GM12878 (cell line): ENCODE results near the gene RAPGEF4. TPM values are rescaled to one million over a fixed set of nuclear protein-coding genes. Genes with fewer than 3 reads are reported as not detected.

Experiments
- ATAC-seq: fragments of 200-7000 bp; cut with Tn5 transposase; 3 replicates; pipeline ENCODE4 v1.9.1; 2020; ENCODE audit warnings: mild to moderate bottlenecking, moderate library complexity
- BruUV-seq: library from RNA; stranded (reverse); fragments of 400-500 nt; replicated peaks from 2 replicates; lab custom pipeline; 2021; lab: Mats Ljungman, UMichigan
- CTCF ChIA-PET: fragments of 300-600 bp; sonication (Branson Sonifier 250); formaldehyde crosslinking; extraction: SDS; loops from one replicate; lab custom pipeline; 2021; ENCODE audit warnings: inconsistent platforms; lab: Yijun Ruan, JAX
- POLR2A ChIA-PET: fragments of 350-600 bp; formaldehyde crosslinking; extraction: SDS; loops from one replicate; lab custom pipeline; 2021; ENCODE audit warnings: inconsistent platforms; lab: Charles Lee
- RAD21 ChIA-PET: fragments of 300-600 bp; sonication (Branson Sonifier 250); formaldehyde crosslinking; loops from one replicate; lab custom pipeline; 2023; ENCODE audit warnings: antibody characterized with exemption; ENCODE audit not compliant: unreplicated experiment; lab: Charles Lee
- SMC1A ChIA-PET: fragments of 300-600 bp; sonication (Branson Sonifier 250); formaldehyde crosslinking; loops from one replicate; lab custom pipeline; 2023; ENCODE audit not compliant: unreplicated experiment, uncharacterized antibody; lab: Charles Lee
- DNase-seq: peaks from one replicate; pipeline ENCODE4 v3.0.0-alpha.2; 2011; ENCODE audit warnings: low read depth, low spot score
- FAIRE-seq: peaks from 3 replicates; lab custom pipeline; 2011; peaks lifted over from hg19 to GRCh38; lab: Jason Lieb, UNC
- H2AFZ ChIP-seq: 2 replicates; pipeline ENCODE4 v1.6.0; 2011; ENCODE audit warnings: low read depth, low read length, control low read depth; ENCODE audit not compliant: control insufficient read depth
- H3K27ac ChIP-seq: 2 replicates; pipeline ENCODE4 v1.5.1; 2011; ENCODE audit warnings: control low read depth; ENCODE audit not compliant: control insufficient read depth, insufficient read depth
- H3K27me3 ChIP-seq, 2 experiments: replicated peaks in 1 of 2; 2 replicates each; pipeline versions ENCODE4 v1.6.0 to v1.6.1; 2011; ENCODE audit warnings: low read length in 1 of 2; ENCODE audit not compliant: control insufficient read depth in 2 of 2, insufficient read depth in 2 of 2
- H3K36me3 ChIP-seq, 2 experiments: 2 replicates each; pipeline ENCODE4 v1.5.1; 2011; ENCODE audit warnings: low read length in 1 of 2; ENCODE audit not compliant: control insufficient read depth in 2 of 2, insufficient read depth in 2 of 2
- H3K4me1 ChIP-seq: 2 replicates; pipeline ENCODE4 v1.6.1; 2011; ENCODE audit warnings: mild to moderate bottlenecking, low read length, moderate library complexity, mixed read lengths; ENCODE audit not compliant: control insufficient read depth, insufficient read depth
- H3K4me2 ChIP-seq: 2 replicates; pipeline ENCODE4 v1.6.0; 2011; ENCODE audit warnings: control low read depth; ENCODE audit not compliant: control insufficient read depth, insufficient read depth
- H3K4me3 ChIP-seq: fragments of 200-600 bp; sonication (generic); 2 replicates; pipeline ENCODE4 v1.5.1; 2016
- H3K79me2 ChIP-seq: 2 replicates; pipeline ENCODE4 v1.6.0; 2011; ENCODE audit warnings: low read length; ENCODE audit not compliant: control insufficient read depth, insufficient read depth
- H3K9ac ChIP-seq: 2 replicates; pipeline ENCODE4 v1.8.0; 2011; ENCODE audit warnings: low read length, control low read depth, mixed read lengths; ENCODE audit not compliant: control insufficient read depth, insufficient read depth
- H3K9me3 ChIP-seq: replicated peaks from 3 replicates; pipeline ENCODE4 v1.5.1; 2011; ENCODE audit warnings: mild to moderate bottlenecking, low read length; ENCODE audit not compliant: control insufficient read depth, insufficient read depth
- H4K20me1 ChIP-seq: 2 replicates; pipeline ENCODE4 v1.6.0; 2011; ENCODE audit not compliant: control insufficient read depth, insufficient read depth
- ATF7 ChIP-seq: fragments of 450-650 bp; IDR thresholded peaks from 2 replicates; pipeline ENCODE4 v1.6.1; 2016; ENCODE audit warnings: low read depth, mild to moderate bottlenecking
- BCL11A ChIP-seq: IDR thresholded peaks from 2 replicates; pipeline ENCODE4 v1.6.1; 2011; ENCODE audit warnings: low read depth, low read length
- BHLHE40 ChIP-seq, 2 experiments: fragments of 450-650 bp in 1 of 2; IDR thresholded peaks; 2 replicates each; pipeline ENCODE4 v1.6.1; 2011 to 2017; ENCODE audit warnings: low read depth in 2 of 2, borderline replicate concordance in 1 of 2, improper control_type of control experiment in 1 of 2, low read length in 1 of 2, mild to moderate bottlenecking in 1 of 2
- CEBPZ ChIP-seq: fragments of 150-350 bp; IDR thresholded peaks from 2 replicates; pipeline ENCODE4 v1.6.1; 2016; ENCODE audit warnings: low read depth, low read length
- CREB1 ChIP-seq: IDR thresholded peaks from 2 replicates; pipeline ENCODE4 v1.6.1; 2012; ENCODE audit warnings: low read depth, mild to moderate bottlenecking, inconsistent platforms
- ESRRA ChIP-seq: IDR thresholded peaks from 2 replicates; pipeline ENCODE4 v1.6.1; 2012; ENCODE audit warnings: mild to moderate bottlenecking, low read length, improper control_type of control experiment
- ETV6 ChIP-seq, 2 experiments: fragments of 450-650 bp in 1 of 2; IDR thresholded peaks in 1 of 2; conservative IDR thresholded peaks in 1 of 2; 2 replicates each; pipeline ENCODE4 v1.6.1; 2014; ENCODE audit warnings: antibody characterized with exemption in 1 of 2, borderline replicate concordance in 1 of 2, low read depth in 1 of 2, mild to moderate bottlenecking in 1 of 2, moderate library complexity in 1 of 2
- IKZF2 ChIP-seq, 2 experiments: fragments of 450-650 bp; IDR thresholded peaks; 2 replicates each; pipeline ENCODE4 v1.6.1; 2017; ENCODE audit warnings: mild to moderate bottlenecking in 2 of 2, moderate library complexity in 2 of 2
- LARP7 ChIP-seq: fragments of 450-650 bp; IDR thresholded peaks from 2 replicates; pipeline ENCODE4 v1.6.1; 2017; ENCODE audit warnings: mild to moderate bottlenecking
- NR2C1 ChIP-seq: fragments of 450-650 bp; IDR thresholded peaks from 2 replicates; pipeline ENCODE4 v1.6.1; 2017; ENCODE audit warnings: antibody characterized with exemption, mild to moderate bottlenecking, moderate library complexity
- PKNOX1 ChIP-seq: fragments of 450-650 bp; IDR thresholded peaks from 2 replicates; pipeline ENCODE4 v1.6.1; 2016; ENCODE audit warnings: mild to moderate bottlenecking
- SMC3 ChIP-seq: IDR thresholded peaks from 2 replicates; pipeline ENCODE4 v1.6.1; 2011; ENCODE audit warnings: low read length, improper control_type of control experiment, borderline replicate concordance
- SPI1 ChIP-seq: IDR thresholded peaks from 2 replicates; pipeline ENCODE4 v1.6.1; 2011; ENCODE audit warnings: low read depth, mild to moderate bottlenecking, low read length, moderate library complexity, borderline replicate concordance; ENCODE audit not compliant: insufficient read depth
- TCF7 ChIP-seq: IDR thresholded peaks from 2 replicates; pipeline ENCODE4 v1.6.1; 2014; ENCODE audit warnings: antibody characterized with exemption, borderline replicate concordance
- ZBED1 ChIP-seq: IDR thresholded peaks from 2 replicates; pipeline ENCODE4 v1.6.1; 2016; ENCODE audit warnings: borderline replicate concordance
- ZNF24 ChIP-seq: fragments of 450-650 bp; IDR thresholded peaks from 2 replicates; pipeline ENCODE4 v1.6.1; 2017; ENCODE audit warnings: antibody characterized with exemption, mild to moderate bottlenecking
- WGBS: methylation state at CpG from one replicate; pipeline ENCODE4 v1.1.6; 2016; ENCODE audit warnings: low lambda C conversion rate; ENCODE audit not compliant: insufficient replicate concordance, insufficient coverage; ENCODE audit errors: missing lambda C conversion rate; 5-methylcytosine and 5-hydroxymethylcytosine counted together
- in situ Hi-C: fragments of 300-500 bp; cut with MboI; formaldehyde crosslinking; loops from 9 replicates; pipeline ENCODE4 v1.14.3; 2018; ENCODE audit warnings: mixed read lengths
- intact Hi-C: fragments of 100-400 bp; cut with micrococcal nuclease; formaldehyde crosslinking; loops from one replicate; pipeline ENCODE4 v1.14.2; 2022; ENCODE audit not compliant: unreplicated experiment
- polyA plus RNA-seq, 11 experiments: library from polyadenylated mRNA; depleted of rRNA in 4 of 11; unstranded in 6 of 11; stranded (reverse) in 5 of 11; fragments of >200 nt; fragmentation: Nextera tagmentation in 4 of 11; fragmentation: Illumina TruSeq in 1 of 11; extraction: Ambion mirVana in 4 of 11; extraction: Trizol in 1 of 11; gene quantifications; 1 replicate in 1 of 11; 2 replicates in 10 of 11; pipeline versions ENCODE4 v1.2.1 to v1.2.3, GENCODE V29; 2011 to 2016; ENCODE audit warnings: inconsistent platforms in 2 of 11, missing spikeins in 2 of 11, low read depth in 1 of 11
- total RNA-seq, 4 experiments: library from RNA; depleted of rRNA in 3 of 4; stranded (reverse); fragments of >200 nt in 3 of 4; fragmentation: Illumina TruSeq in 1 of 4; extraction: Trizol in 1 of 4; gene quantifications; 2 replicates each; pipeline versions ENCODE4 v1.2.1 to v1.2.3, GENCODE V29; 2013 to 2021

RAPGEF4 gene
- total and polyA plus RNA-seq, 10 of the 15 experiments (the other 5 are each of a cell fraction or from before 2014, with no cell fraction given): 0.18 TPM; not detected in 8

GRCh38 chr2:172901913-172902312 is 166.3 kb downstream of the RAPGEF4 start:
- Histone ChIP-seq H3K79me2 (no peaks in the 10 kb centered on the region), H3K9me3 (no peaks in the 10 kb centered on the region), H3K36me3 (no peaks in the 10 kb centered on the region), H3K4me2 (no peak overlapping the region), H3K27me3 (peaks cover 1 to 4% of the 10 kb centered on the region in 2 experiments; a peak in 1 of 4 replicates), H4K20me1 (no peaks in the 10 kb centered on the region), H3K4me3 (no peak overlapping the region), H3K9ac (no peak overlapping the region), H3K4me1 (no peaks in the 10 kb centered on the region), H2AFZ (no peak overlapping the region), H3K27ac (no peak overlapping the region)
- no peak for TF ChIP-seq LARP7
- no peak for TF ChIP-seq IKZF2 (IDR thresholded peaks at IDR 0.05)
- no peak for TF ChIP-seq BCL11A
- no peak for TF ChIP-seq CEBPZ
- BruUV-seq: no TSS peak
- ChIA-PET CTCF (no interaction called here), RAD21 (no interaction called here), POLR2A (no interaction called here), SMC1A (interaction anchor here (1.2 kb wide), 1 partner anchor 19 kb away, joined by 4 read pairs; no protein-coding TSS in a partner anchor)
- ATAC-seq (no peak), DNase-seq (no peak), FAIRE-seq (no peak)
- WGBS: 3% methylated on average over 4 of the region's 4 CpGs
- in situ Hi-C loops (no loop called here), intact Hi-C loops (no loop called here)

GRCh38 chr2:172904236-172904635 is 168.6 kb downstream of the RAPGEF4 start:
- Histone ChIP-seq H3K4me3 (no peak overlapping the region), H2AFZ (no peak overlapping the region), H3K9me3 (no peaks in the 10 kb centered on the region), H4K20me1 (no peaks in the 10 kb centered on the region), H3K9ac (no peak overlapping the region), H3K36me3 (no peaks in the 10 kb centered on the region), H3K27me3 (no peaks in the 10 kb centered on the region), H3K79me2 (no peaks in the 10 kb centered on the region), H3K4me1 (no peaks in the 10 kb centered on the region), H3K4me2 (no peak overlapping the region), H3K27ac (no peak overlapping the region)
- POLR2A ChIA-PET: no interaction called here
- SMC1A ChIA-PET: no interaction called here
- ATAC-seq (no peak), FAIRE-seq (no peak), DNase-seq (no peak)
- intact Hi-C loops: no loop called here
- 25% methylated on average over 1 of the region's 1 CpG for WGBS
- RAD21 ChIA-PET: no interaction called here
- in situ Hi-C loops: no loop called here
- BruUV-seq: no TSS peak
- CTCF ChIA-PET: no interaction called here
- no peak for TF ChIP-seq NR2C1
- no peak for TF ChIP-seq ATF7
- no peak for TF ChIP-seq CREB1
- no peak for TF ChIP-seq ETV6 (conservative IDR thresholded peaks at IDR 0.05 in 1 of 2, IDR thresholded peaks at IDR 0.05 in 1 of 2; ENCODE audit: borderline replicate concordance in 1 of 2, low read depth in 1 of 2)
- no peak for TF ChIP-seq PKNOX1
- TF ChIP-seq SMC3: no peak
- no peak for TF ChIP-seq TCF7
- TF ChIP-seq SPI1: no peak
- TF ChIP-seq ZBED1: no peak
- no peak for TF ChIP-seq ESRRA
- TF ChIP-seq ZNF24: no peak
- no peak for TF ChIP-seq BHLHE40 (IDR thresholded peaks at IDR 0.05; ENCODE audit: borderline replicate concordance in 1 of 2, low read depth in 2 of 2, low read length in 1 of 2)
